GM12874 (cell line): ENCODE measurements around the gene GPR141.

ENCODE experiments used
- CTCF ChIP-seq: IDR thresholded peaks from 2 replicates; pipeline ENCODE4 v1.5.1; 2011; ENCODE audit warnings: low read depth, mild to moderate bottlenecking, control low read depth, low read length, moderate library complexity; ENCODE audit not compliant: insufficient read depth

The GPR141 gene

GRCh38 chr7:37735196-37735595 is 51.6 kb downstream of the GPR141 start:
- no peak for TF ChIP-seq CTCF

- TF ChIP-seq CTCF, result no peak
These were observed 54.8 kb downstream of the GPR141 start for GRCh38 chr7:37738321-37738720.

- no peak for TF ChIP-seq CTCF
These were observed 56.8 kb downstream of the GPR141 start for GRCh38 chr7:37740398-37740797.

- no peak for TF ChIP-seq CTCF
These were observed 58.2 kb downstream of the GPR141 start for GRCh38 chr7:37741776-37742175.

GRCh38 chr7:37751096-37751495 is 67.5 kb downstream of the GPR141 start:
- no peak for TF ChIP-seq CTCF

GRCh38 chr7:37753398-37754050 is 70.0 kb downstream of the GPR141 start:
- TF ChIP-seq CTCF, result no peak

GRCh38 chr7:37756797-37757551 is 73.4 kb downstream of the GPR141 start:
- no peak for TF ChIP-seq CTCF
